Ovary (tissue), 3 donors: ENCODE data around the gene COBL.

ENCODE experiments used
- CTCF ChIP-seq, 3 donors: fragments of 450-650 bp in 2 of 3; fragments of 200-600 bp in 1 of 3; IDR thresholded peaks; one replicate each; pipeline versions ENCODE4 v1.5.1 to v1.8.0; 2016 to 2022; ENCODE audit warnings: antibody characterized with exemption in 3 of 3, mild to moderate bottlenecking in 1 of 3
- POLR2A ChIP-seq: fragments of 450-650 bp; IDR thresholded peaks from one replicate; pipeline ENCODE4 v1.6.1; 2017; ENCODE audit warnings: antibody characterized with exemption, mild to moderate bottlenecking, moderate library complexity
- donor health status: DM: no; HTN: no; CAD: no.

GRCh38 chr7:51118628-51119027 lies 198.0 kb downstream of the COBL start:
- TF ChIP-seq POLR2A (no peak), CTCF (IDR thresholded peaks at IDR 0.05) (no peak)
